ENCODE data around the gene APOE.
"Not testable (repeated sequence)": the region's sequence is repeated elsewhere in the genome, so short reads cannot be mapped to it uniquely, and the experiment has no call there.

Gene APOE

GRCh38 chr19:44911896-44912295 lies 6.3 kb downstream of the APOE start:
- DNase-seq (ENCODE audit: low spot score), result not testable (repeated sequence)

DNA sequence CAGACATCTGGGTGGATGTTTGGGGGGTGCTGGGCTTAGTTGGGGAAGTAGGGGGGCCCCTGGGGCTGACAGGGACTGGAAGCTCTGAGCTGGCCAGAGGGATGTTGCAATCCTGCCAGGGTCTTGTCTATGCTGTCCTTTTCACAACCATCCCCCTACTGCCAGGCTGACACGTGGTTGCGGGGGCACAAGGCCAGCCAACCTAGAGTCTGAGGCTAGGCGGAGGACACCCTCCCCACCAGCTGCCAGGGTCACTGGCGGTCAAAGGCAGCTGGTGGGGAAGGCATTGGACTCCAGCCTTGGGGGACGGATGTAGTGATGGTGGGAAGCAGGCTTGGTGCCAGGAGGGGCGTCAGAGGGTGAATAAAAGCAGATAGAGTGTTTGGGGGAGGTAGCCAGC lies 7.3 kb downstream of the APOE start:
- peak; percentile 91 for DNase-seq (ENCODE audit: low spot score)

DNA sequence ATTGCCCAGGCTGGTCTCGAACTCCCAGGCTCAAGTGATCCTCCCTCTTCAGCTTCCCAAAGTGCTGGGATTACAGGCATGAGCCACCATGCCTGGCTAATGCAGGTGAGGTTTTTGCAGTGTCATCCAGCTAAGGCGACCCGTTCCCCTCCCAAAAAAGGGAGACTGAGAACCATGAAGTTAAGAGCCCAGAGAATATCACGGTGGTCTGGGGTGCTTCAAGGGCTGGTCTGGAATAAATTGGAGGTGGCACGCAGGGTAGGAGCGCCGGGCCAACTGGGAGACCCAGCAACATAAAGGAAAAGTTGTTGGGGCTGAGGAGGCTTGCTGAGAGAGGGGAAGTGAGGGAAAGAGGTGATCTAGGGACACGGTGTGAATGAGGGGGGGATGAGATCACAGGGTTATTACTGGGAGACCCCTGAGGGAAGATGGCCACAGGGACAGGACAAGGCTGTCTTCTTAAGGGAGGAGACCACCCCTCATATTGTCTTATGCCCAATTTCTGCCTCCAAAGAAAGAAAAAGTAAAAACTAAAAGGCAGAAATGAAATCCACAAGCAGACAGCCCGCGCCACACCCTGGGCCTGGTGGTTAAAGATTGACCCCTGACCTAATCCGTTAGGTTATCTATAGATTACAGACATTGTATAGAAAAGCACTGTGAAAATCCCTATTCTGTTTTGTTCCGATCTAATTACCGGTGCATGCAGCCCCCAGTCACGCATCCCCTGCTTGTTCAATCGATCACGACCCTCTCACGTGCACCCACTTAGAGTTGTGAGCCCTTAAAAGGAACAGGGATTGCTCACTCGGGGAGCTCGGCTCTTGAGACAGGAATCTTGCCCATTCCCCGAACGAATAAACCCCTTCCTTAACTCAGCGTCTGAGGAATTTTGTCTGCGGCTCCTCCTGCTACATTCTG lies 8.2 kb downstream of the APOE start:
- DNase-seq (ENCODE audit: low spot score), result not testable (repeated sequence)

- DNase-seq (ENCODE audit: low spot score), result peak; percentile 86
Observed at GRCh38 chr19:44914433-44915206, 9.0 kb downstream of the APOE start, which contains the start of gene APOC1. TSS of gene APOC1 (plus strand) at chr19:44914608. CDS start at chr19:44914892, 284 bp downstream.

DNA sequence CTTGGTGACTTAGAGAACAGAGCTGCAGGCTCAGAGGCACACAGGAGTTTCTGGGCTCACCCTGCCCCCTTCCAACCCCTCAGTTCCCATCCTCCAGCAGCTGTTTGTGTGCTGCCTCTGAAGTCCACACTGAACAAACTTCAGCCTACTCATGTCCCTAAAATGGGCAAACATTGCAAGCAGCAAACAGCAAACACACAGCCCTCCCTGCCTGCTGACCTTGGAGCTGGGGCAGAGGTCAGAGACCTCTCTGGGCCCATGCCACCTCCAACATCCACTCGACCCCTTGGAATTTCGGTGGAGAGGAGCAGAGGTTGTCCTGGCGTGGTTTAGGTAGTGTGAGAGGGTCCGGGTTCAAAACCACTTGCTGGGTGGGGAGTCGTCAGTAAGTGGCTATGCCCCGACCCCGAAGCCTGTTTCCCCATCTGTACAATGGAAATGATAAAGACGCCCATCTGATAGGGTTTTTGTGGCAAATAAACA lies 18.7 kb downstream of the APOE start:
- DNase-seq (ENCODE audit: low spot score), result no peak

GRCh38 chr19:44925114-44925891 lies 19.7 kb downstream of the APOE start:
- DNase-seq (ENCODE audit: low spot score), result peak; percentile 91

DNA sequence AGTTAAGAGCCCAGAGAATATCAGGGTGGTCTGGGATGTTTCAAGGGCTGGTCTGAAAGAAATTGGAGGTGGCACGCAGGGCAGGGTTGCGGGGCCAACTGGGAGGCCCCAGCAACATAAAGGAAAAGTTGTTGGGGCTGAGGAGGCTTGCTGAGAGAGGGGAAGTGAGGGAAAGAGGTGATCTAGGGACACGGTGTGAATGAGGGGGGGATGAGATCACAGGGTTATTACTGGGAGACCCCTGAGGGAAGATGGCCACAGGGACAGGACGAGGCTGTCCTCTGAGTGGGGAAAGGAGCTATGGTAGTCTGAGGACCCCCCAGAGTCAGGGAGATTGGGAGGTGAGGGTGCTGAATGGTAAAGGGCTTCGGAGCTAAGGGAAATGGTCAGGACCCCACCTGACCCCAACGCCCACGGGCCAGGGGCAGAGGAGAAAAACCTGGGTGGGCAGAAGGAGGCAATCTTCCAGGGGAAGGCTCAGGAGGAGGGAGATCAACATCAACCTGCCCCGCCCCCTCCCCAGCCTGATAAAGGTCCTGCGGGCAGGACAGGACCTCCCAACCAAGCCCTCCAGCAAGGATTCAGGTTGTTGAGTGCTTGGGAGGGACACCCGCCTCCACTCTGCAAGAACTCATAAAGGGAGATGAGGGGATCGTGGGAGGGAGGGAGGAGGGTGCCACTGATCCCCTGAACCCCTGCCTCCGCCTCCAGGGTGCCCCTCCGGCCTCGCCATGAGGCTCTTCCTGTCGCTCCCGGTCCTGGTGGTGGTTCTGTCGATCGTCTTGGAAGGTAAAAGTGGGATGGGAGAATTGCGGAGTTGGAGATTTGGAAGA lies 20.9 kb downstream of the APOE start:
- DNase-seq (ENCODE audit: low spot score), result not testable (repeated sequence)

DNA sequence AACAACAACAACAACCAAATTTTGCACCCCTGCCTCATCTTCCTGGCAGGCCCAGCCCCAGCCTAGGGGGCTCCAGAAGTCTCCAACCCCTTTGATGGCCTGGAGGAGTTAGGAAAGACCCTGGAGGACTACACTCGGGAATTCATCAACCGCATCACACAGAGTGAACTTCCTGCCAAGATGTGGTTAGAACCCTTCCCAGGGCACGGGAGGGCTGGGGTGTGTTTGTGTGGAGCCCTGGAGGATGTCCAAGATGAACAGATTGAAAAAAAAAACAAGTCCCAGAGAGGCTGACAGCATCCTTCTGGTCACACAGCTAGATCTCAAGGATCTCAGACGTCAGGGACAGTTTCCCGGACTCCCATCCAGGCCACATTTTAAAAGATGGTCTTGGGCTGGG lies 22.1 kb downstream of the APOE start:
- DNase-seq (ENCODE audit: low spot score), result no peak

DNA sequence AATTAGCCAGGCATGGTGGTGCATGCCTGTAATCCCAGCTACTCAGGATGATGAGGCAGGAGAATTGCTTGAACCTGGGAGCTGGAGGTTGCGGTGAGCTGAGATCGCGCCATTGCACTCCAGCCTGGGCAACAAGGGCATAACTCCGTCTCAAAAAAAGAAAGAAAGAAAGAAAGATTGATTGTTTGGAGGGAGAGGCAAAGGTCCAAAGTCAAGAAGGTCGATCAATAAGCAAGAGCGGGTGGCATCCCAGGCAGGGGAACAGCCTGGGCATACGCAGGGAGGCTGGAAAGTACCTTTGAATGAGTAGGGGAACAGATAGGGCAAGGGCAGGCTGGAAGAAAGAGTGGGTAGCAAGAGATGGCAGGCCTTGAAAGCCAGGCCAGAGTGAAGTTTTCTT lies 24.5 kb downstream of the APOE start:
- DNase-seq (ENCODE audit: low spot score), result no peak

DNA sequence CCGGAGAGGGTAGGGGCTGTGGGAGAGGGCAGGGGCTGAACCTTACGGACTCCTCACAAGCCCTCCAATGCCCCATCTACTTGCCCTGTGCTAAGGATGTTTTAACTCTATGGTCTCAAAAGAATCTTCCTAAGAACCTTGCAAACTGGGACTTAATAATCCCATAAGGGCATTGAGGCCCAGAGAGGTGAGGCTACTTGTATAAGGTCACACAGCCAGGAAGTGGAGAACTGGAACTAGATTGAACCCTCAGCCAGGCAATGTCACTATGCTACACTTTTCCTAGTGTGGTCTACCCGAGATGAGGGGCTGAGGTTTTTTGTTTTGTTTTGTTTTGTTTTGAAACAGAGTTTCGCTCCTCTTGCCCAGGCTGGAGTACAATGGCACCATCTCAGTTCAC lies 25.9 kb downstream of the APOE start:
- no peak for DNase-seq (ENCODE audit: low spot score)

DNA sequence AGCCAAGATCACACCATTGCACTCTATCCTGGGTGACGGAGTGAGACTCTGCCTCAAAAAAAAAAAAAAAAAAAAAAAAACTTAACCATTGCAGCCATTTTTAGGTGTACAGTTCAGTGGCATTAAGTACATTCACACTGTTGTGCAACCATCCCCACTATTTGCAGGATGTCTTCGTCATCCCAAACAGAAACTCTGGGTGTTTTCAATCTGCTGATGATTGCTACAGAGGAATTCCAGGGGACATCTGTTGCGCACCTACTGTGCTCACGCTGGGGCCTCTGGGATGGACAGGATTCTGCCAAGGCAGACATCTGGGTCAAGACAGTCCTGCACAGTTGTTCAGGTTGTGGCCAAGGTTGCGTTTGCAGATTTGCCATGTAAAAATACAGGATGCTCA lies 34.1 kb downstream of the APOE start:
- no peak for DNase-seq (ENCODE audit: low spot score)

GRCh38 chr19:44942067-44942571 lies 36.5 kb downstream of the APOE start, which contains the start of gene APOC4:
TSS of gene APOC4 (plus strand) at chr19:44942237. CDS start at chr19:44942278, 41 bp downstream.
- DNase-seq (ENCODE audit: low spot score), result no peak

DNA sequence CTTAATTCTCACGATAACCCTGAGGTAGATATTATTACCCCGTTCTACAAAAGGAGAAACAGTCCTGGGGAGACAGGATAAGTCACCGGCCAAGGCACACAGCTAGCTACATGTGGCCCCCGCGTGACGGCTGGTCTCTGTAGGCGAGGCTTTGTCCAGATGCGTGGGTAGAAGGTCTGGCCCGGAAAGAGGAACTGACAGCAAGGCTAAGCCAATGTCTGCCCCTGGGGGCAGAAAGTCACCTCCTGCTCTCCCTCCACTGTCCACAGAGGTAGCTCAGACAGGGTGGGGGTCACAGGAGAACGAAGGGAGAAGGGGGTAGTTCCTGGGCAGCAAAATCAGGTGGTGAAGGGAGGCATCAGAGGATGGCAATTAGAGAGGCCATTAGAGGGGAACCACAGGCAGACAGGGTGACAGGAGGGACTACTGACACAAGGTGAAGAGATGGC lies 38.2 kb downstream of the APOE start:
- peak; percentile 64 for DNase-seq (ENCODE audit: low spot score)

DNA sequence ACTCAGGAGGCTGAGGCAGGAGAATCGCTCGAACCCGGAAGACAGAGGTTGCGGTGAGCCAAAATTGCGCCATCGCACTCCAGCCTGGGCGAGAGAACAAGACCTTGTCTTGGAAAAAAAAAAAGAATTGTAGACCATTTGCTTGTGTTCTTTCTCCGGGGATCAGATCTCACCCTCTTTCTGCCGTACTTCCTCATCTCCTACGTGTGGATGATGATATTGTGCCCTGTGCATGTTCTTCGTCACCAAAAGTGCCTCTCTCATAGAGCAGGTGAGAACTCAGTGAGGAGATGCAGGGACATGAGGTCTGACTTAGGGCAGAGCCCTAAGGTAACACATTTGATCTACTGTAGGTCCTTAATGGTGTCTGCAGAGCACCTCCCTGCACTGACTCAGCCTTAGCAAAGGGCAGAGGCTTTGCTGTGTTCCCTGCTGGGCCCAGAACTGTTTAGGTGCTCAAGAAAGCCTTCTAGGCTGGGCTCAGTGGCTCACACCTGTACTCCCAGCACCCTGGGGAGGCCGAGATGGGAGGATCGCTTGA lies 41.5 kb downstream of the APOE start:
- no peak for DNase-seq (ENCODE audit: low spot score)

GRCh38 chr19:44948237-44948636 lies 42.6 kb downstream of the APOE start:
- no peak for DNase-seq (ENCODE audit: low spot score)

DNA sequence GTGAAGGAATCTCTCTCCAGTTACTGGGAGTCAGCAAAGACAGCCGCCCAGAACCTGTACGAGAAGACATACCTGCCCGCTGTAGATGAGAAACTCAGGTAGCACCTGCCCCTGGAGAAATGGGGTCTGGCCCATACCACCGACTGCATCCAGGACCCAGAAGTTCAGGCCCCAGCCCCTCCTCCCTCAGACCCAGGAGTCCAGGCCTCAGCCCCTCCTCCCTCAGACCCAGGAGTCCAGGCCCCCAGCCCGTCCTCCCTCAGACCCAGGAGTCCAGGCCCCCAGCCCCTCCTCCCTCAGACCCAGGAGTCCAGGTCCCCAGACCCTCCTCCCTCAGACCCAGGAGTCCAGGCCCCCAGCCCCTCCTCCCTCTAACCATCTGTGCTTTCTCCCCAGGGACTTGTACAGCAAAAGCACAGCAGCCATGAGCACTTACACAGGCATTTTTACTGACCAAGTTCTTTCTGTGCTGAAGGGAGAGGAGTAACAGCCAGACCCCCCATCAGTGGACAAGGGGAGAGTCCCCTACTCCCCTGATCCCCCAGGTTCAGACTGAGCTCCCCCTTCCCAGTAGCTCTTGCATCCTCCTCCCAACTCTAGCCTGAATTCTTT lies 43.3 kb downstream of the APOE start:
- no peak for DNase-seq (ENCODE audit: low spot score)

DNA sequence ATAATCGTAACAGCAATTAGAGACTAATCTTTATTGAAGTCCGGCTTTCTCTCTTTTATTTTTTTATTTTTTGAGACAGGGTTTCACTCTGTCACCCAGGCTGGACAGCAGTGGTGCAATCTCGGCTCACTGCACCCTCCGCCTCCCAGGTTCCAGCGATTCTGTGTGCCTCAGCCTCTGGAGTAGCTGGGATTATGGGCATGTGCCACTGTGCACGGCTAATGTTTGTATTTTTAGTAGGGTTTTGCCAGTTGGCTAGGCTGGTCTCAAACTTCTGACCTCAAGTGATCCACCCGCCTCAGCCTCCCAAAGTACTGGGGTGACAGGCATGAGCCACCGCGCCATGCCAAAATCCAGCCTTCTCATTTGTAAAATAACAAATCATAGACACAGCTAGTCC lies 44.0 kb downstream of the APOE start:
- no peak for DNase-seq (ENCODE audit: low spot score)

- peak; percentile 82 for DNase-seq (ENCODE audit: low spot score)
Observed at GRCh38 chr19:44951179-44952159, 45.9 kb downstream of the APOE start.

DNA sequence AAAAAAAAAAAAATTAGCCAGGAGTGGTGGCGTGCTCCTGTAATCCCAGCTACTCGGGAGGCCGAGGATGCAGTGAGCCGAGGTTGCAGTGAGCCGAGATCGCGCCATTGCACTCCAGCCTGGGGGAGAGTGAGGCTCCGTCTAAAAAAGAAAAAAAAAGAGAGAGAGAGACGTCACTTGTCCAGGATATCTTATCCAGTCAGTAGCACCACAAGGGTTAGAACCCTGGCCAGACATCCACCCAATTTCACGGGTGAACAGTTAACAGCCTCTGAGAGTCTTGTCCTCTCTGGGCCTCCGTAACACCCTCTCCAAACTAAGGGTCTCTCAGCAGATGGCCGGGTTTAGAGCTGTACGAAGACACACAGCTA lies 48.7 kb downstream of the APOE start:
- DNase-seq (ENCODE audit: low spot score), result no peak
